Esophagus (tissue), 2 donors: ENCODE results near the gene GFRA1. TPM values are rescaled to one million over a fixed set of nuclear protein-coding genes. Genes with fewer than 3 reads are reported as not detected.

Experiments
- H3K27ac ChIP-seq, 2 donors: one replicate each; pipeline ENCODE4 v1.5.1; 2013; ENCODE audit warnings: low read depth in 2 of 2, mild to moderate bottlenecking in 2 of 2, inconsistent platforms in 1 of 2, low read length in 1 of 2, moderate library complexity in 1 of 2
- H3K27me3 ChIP-seq, 2 donors: one replicate each; pipeline ENCODE4 v1.6.1; 2013; ENCODE audit warnings: low read length in 2 of 2, control low read depth in 1 of 2, mild to moderate bottlenecking in 1 of 2; ENCODE audit not compliant: insufficient read depth in 2 of 2, control insufficient read depth in 1 of 2
- H3K36me3 ChIP-seq, 2 donors: one replicate each; pipeline ENCODE4 v1.6.1; 2013; ENCODE audit warnings: low read length in 1 of 2; ENCODE audit not compliant: control insufficient read depth in 2 of 2, insufficient read depth in 2 of 2
- H3K4me1 ChIP-seq, 2 donors: one replicate each; pipeline ENCODE4 v1.6.1; 2013; ENCODE audit warnings: low read length in 1 of 2; ENCODE audit not compliant: control insufficient read depth in 2 of 2, insufficient read depth in 2 of 2
- H3K4me3 ChIP-seq, 2 donors: one replicate each; pipeline ENCODE4 v1.5.1; 2013; ENCODE audit warnings: low read length in 2 of 2, mild to moderate bottlenecking in 2 of 2, low read depth in 1 of 2, moderate library complexity in 1 of 2
- H3K9me3 ChIP-seq, 2 donors: one replicate each; pipeline ENCODE4 v1.6.1; 2013; ENCODE audit warnings: mild to moderate bottlenecking in 2 of 2, low read depth in 1 of 2, low read length in 1 of 2, moderate library complexity in 1 of 2; ENCODE audit not compliant: control insufficient read depth in 2 of 2, insufficient read depth in 1 of 2
- WGBS, 2 donors: extraction: QIAGEN DNeasy Blood & Tissue Kit; methylation state at CpG; one replicate each; pipeline ENCODE4 v1.1.7; 2013; 5-methylcytosine and 5-hydroxymethylcytosine counted together
- polyA plus RNA-seq, 2 donors: library from polyadenylated mRNA; stranded (reverse); fragments of 200-250 nt; gene quantifications; one replicate each; pipeline ENCODE4 v1.2.3, GENCODE V29; 2013
- donor health status: healthy with polysubstance abuse.
- donor health status: Bipolar disorder and iron deficiency.

Gene GFRA1
- polyA plus RNA-seq, 2 donors = 0.73 to 1.3 TPM

- Histone ChIP-seq H3K9me3 (no peaks in the 10 kb centered on the region), H3K4me3 (no peak overlapping the region), H3K4me1 (no peaks in the 10 kb centered on the region), H3K27me3 (peaks cover 0 to 2% of the 10 kb centered on the region in 2 donors), H3K27ac (no peak overlapping the region), H3K36me3 (no peaks in the 10 kb centered on the region)
These were observed 25.3 kb downstream of the GFRA1 start for GRCh38 chr10:116247691-116248090.

- H3K27me3 ChIP-seq = peaks cover 0 to 2% of the 10 kb centered on the region in 2 donors
These were observed 26.7 kb downstream of the GFRA1 start for GRCh38 chr10:116246263-116246662.

GRCh38 chr10:116245156-116245555, 27.9 kb downstream of the GFRA1 start:
- H3K4me1 ChIP-seq = no peaks in the 10 kb centered on the region
- no peak overlapping the region for H3K27ac ChIP-seq
- 62 to 69% methylated on average over 2 of the region's 2 CpGs for WGBS, 2 donors
- peaks cover 0 to 2% of the 10 kb centered on the region in 2 donors for H3K27me3 ChIP-seq
- no peak overlapping the region for H3K4me3 ChIP-seq
- H3K9me3 ChIP-seq = no peaks in the 10 kb centered on the region
- no peaks in the 10 kb centered on the region for H3K36me3 ChIP-seq

More at GRCh38 chr10:116246263-116246662, 26.7 kb downstream of the GFRA1 start:
- no peaks in the 10 kb centered on the region for H3K9me3 ChIP-seq
- no peak overlapping the region for H3K27ac ChIP-seq
- no peaks in the 10 kb centered on the region for H3K4me1 ChIP-seq
- H3K4me3 ChIP-seq = no peak overlapping the region
- WGBS, 2 donors = 82 to 83% methylated on average over 9 of the region's 9 CpGs
- no peaks in the 10 kb centered on the region for H3K36me3 ChIP-seq

- Histone ChIP-seq H3K4me1 (no peaks in the 10 kb centered on the region), H3K9me3 (no peaks in the 10 kb centered on the region), H3K36me3 (no peaks in the 10 kb centered on the region), H3K27me3 (no peaks in the 10 kb centered on the region), H3K4me3 (no peak overlapping the region), H3K27ac (no peak overlapping the region)
- WGBS, 2 donors = 72 to 83% methylated on average over 6 of the region's 6 CpGs
These were observed 31.2 kb downstream of the GFRA1 start for GRCh38 chr10:116241642-116242410.

- Histone ChIP-seq H3K4me1 (no peaks in the 10 kb centered on the region), H3K27ac (no peak overlapping the region), H3K9me3 (no peaks in the 10 kb centered on the region), H3K4me3 (no peak overlapping the region), H3K36me3 (no peaks in the 10 kb centered on the region), H3K27me3 (no peaks in the 10 kb centered on the region)
- WGBS, 2 donors = 63 to 64% methylated on average over 8 of the region's 8 CpGs
These were observed 31.9 kb downstream of the GFRA1 start for GRCh38 chr10:116241085-116241484.

GRCh38 chr10:116240157-116240950, 32.7 kb downstream of the GFRA1 start:
- H3K27ac ChIP-seq = no peak overlapping the region

GRCh38 chr10:116239229-116239628, 33.8 kb downstream of the GFRA1 start:
- 85 to 88% methylated on average over 4 of the region's 4 CpGs for WGBS, 2 donors
- Histone ChIP-seq H3K9me3 (no peaks in the 10 kb centered on the region), H3K4me1 (no peaks in the 10 kb centered on the region), H3K27me3 (no peaks in the 10 kb centered on the region), H3K36me3 (no peaks in the 10 kb centered on the region), H3K27ac (no peak overlapping the region), H3K4me3 (no peak overlapping the region)

More at GRCh38 chr10:116240157-116240950, 32.7 kb downstream of the GFRA1 start:
- Histone ChIP-seq H3K9me3 (no peaks in the 10 kb centered on the region), H3K4me3 (no peak overlapping the region), H3K4me1 (no peaks in the 10 kb centered on the region), H3K36me3 (no peaks in the 10 kb centered on the region), H3K27me3 (no peaks in the 10 kb centered on the region)
- 65 to 74% methylated on average over 13 of the region's 13 CpGs for WGBS, 2 donors

- no peak overlapping the region for H3K4me3 ChIP-seq
- H3K27ac ChIP-seq = no peak overlapping the region
- no peaks in the 10 kb centered on the region for H3K9me3 ChIP-seq
- WGBS, 2 donors = 60 to 68% methylated on average over 15 of the region's 15 CpGs
- H3K36me3 ChIP-seq = no peaks in the 10 kb centered on the region
- no peaks in the 10 kb centered on the region for H3K27me3 ChIP-seq
- no peaks in the 10 kb centered on the region for H3K4me1 ChIP-seq
These were observed 35.0 kb downstream of the GFRA1 start for GRCh38 chr10:116237970-116238369.

- no peak overlapping the region for H3K4me3 ChIP-seq
- no peaks in the 10 kb centered on the region for H3K36me3 ChIP-seq
- H3K9me3 ChIP-seq = no peaks in the 10 kb centered on the region
- H3K27ac ChIP-seq = no peak overlapping the region
- no peaks in the 10 kb centered on the region for H3K4me1 ChIP-seq
- 28 to 38% methylated on average over 3 of the region's 3 CpGs for WGBS, 2 donors
- H3K27me3 ChIP-seq = no peaks in the 10 kb centered on the region
These were observed 35.7 kb downstream of the GFRA1 start for GRCh38 chr10:116237260-116237659.
